ENCODE measurements around the gene PFN4.

The PFN4 gene

GRCh38 chr2:24080701-24081100, 42.4 kb downstream of the PFN4 start:
- DNase-seq, result no peak

- DNase-seq, result no peak
These were observed 45.3 kb downstream of the PFN4 start for GRCh38 chr2:24077879-24078278.

- peak in 7 of 56 donors; percentile 15 to 51 (median 41) for DNase-seq
These were observed 45.6 kb downstream of the PFN4 start for GRCh38 chr2:24077535-24077877.

GRCh38 chr2:24076849-24077534, 46.1 kb downstream of the PFN4 start:
- peak in 30 of 56 donors; percentile 9 to 59 (median 36) for DNase-seq

DNA sequence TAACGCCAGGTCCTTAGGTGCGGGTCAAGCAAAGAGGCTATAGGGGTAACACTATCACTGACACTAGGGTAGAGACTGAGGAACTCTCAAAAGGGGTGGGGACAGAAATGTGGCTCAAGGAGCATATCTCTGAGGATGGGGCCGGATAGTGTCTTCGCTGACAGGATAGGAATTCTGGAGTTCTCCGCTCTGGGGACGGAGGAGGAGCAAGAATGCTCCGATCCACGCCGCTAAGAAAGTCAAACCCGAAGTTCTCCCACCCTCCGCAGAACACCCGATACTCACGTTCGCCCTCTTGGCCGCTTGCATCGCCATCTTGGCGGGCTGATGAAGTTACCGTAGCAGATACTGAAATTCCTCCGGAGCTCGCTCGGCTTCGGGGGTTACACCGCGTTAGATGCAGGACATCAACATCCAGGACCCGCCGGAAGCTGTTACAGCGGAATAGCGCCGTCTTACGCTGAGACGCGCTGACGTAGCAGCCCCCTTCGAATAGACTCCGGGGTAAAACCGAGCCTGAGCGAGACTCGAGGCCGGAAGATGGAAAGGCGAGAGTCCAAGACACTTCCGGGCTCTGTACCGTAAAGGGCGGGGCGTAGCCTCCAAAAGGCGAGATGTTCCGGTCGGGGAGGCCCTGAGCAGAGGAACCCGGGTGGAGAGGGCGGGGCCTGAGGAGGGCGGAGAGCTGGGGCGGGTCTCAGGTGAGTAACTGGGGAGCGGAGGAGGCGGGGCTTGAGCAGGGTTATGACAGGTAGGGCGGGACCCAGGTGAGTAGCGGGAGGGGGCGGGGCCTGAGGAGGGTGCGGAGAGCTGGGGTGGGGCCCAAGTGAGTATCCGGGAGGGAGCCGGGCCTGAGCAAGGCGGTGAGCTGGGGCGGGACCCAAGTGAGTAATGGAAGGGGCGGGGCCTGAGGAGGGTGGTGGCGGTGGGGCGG, 47.0 kb downstream of the PFN4 start, which contains the start of gene SF3B6:
SF3B6 (minus strand) TSS at position 412 of the 934 bp plus-strand sequence; CDS start at position 315, 97 bp downstream.
- peak; percentile 62 to 100 (median 94) for DNase-seq

GRCh38 chr2:24075259-24075658, 47.9 kb downstream of the PFN4 start:
- DNase-seq, result no peak

GRCh38 chr2:24073816-24074215, 49.3 kb downstream of the PFN4 start:
- no peak for DNase-seq

DNA sequence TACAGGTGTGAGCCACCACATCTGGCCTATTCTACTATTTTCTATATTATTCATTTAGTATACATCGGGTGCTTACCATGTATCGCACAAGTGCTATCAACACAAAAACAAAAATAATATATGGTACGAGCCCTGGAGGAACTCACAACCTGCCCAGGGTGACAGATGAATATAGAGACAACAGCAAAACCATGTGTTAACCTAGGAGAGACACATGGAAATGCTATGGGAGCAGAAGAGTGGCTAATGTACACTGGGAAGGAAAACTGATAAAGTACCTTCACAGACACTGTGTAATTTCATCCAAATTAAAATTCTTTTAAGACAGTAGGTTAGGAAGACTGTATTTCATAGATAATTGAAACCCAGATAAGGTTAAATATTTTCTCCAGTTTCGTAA, 50.9 kb downstream of the PFN4 start:
- no peak for DNase-seq

DNA sequence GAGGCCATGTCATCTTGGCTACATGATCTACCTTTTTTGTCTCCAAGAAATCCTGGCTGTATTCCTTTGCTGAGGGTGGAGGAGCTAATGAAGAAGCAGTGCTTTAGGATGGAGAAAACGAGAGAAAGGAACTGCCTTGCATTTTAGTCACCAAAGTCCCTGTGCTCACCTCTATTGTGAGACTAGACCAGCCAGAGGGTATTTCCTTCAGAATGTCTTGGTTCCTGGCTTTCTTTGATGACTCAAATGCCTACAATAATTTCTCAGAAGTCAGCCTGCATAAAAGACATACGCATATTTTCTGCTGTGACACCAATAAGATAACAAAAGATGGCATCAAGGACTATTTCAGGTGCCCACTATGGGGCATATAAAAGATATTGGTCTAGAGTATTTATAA, 57.8 kb downstream of the PFN4 start:
- no peak for DNase-seq

Measured in amygdala (tissue), 56 donors.